ENCODE data around the gene SMOC2.
A peak's percentile ranks its signal among the peaks of the same experiment; 100 is the strongest.

The SMOC2 gene

GRCh38 chr6:168581236-168581635 lies 140.3 kb downstream of the SMOC2 start:
- peak; percentile 37 for DNase-seq

GRCh38 chr6:168581706-168582105 lies 140.7 kb downstream of the SMOC2 start:
- no peak for DNase-seq

- DNase-seq, result no peak
Measured at GRCh38 chr6:168582571-168582981, 141.6 kb downstream of the SMOC2 start.

- DNase-seq, result no peak
Measured at GRCh38 chr6:168583126-168583525, 142.1 kb downstream of the SMOC2 start.

- no peak for DNase-seq
Measured at GRCh38 chr6:168583821-168584220, 142.8 kb downstream of the SMOC2 start.

- no peak for DNase-seq
Measured at GRCh38 chr6:168584249-168584648, 143.3 kb downstream of the SMOC2 start.

- DNase-seq, result no peak
Measured at GRCh38 chr6:168584671-168585070, 143.7 kb downstream of the SMOC2 start.

- DNase-seq, result no peak
Measured at GRCh38 chr6:168585441-168585840, 144.5 kb downstream of the SMOC2 start.

GRCh38 chr6:168589275-168589674 lies 148.3 kb downstream of the SMOC2 start:
- DNase-seq, result no peak

GRCh38 chr6:168590406-168590805 lies 149.4 kb downstream of the SMOC2 start:
- no peak for DNase-seq

GRCh38 chr6:168596344-168596743 lies 155.4 kb downstream of the SMOC2 start:
- DNase-seq, result peak; percentile 77

- DNase-seq, result peak; percentile 99
Measured at GRCh38 chr6:168597471-168597875, 156.5 kb downstream of the SMOC2 start.

- DNase-seq, result no peak
Measured at GRCh38 chr6:168598251-168599117, 157.5 kb downstream of the SMOC2 start.

- no peak for DNase-seq
Measured at GRCh38 chr6:168599118-168599494, 158.1 kb downstream of the SMOC2 start.

GRCh38 chr6:168599769-168600330 lies 158.9 kb downstream of the SMOC2 start:
- DNase-seq, result no peak

GRCh38 chr6:168600381-168600780 lies 159.4 kb downstream of the SMOC2 start:
- DNase-seq, result no peak

GRCh38 chr6:168601111-168601510 lies 160.1 kb downstream of the SMOC2 start:
- DNase-seq, result no peak

- DNase-seq, result no peak
Measured at GRCh38 chr6:168601546-168601945, 160.6 kb downstream of the SMOC2 start.

- no peak for DNase-seq
Measured at GRCh38 chr6:168602576-168602975, 161.6 kb downstream of the SMOC2 start.

GRCh38 chr6:168603234-168603633 lies 162.2 kb downstream of the SMOC2 start:
- no peak for DNase-seq

- peak; percentile 15 for DNase-seq
Measured at GRCh38 chr6:168605964-168606363, 165.0 kb downstream of the SMOC2 start.

GRCh38 chr6:168606722-168607121 lies 165.7 kb downstream of the SMOC2 start:
- DNase-seq, result no peak

- no peak for DNase-seq
Measured at GRCh38 chr6:168607272-168608112, 166.5 kb downstream of the SMOC2 start.

- DNase-seq, result no peak
Measured at GRCh38 chr6:168608113-168608400, 167.1 kb downstream of the SMOC2 start.

All from NCI-H146 (cell line).